Measurements from ENCODE around the gene MNX1. TPM values are rescaled to one million over a fixed set of nuclear protein-coding genes. Genes with fewer than 3 reads are reported as not detected.
A peak's percentile ranks its signal among the peaks of the same experiment; 100 is the strongest.

Gene MNX1
- total RNA-seq, 1 donor from 2014 or later = not detected

DNA sequence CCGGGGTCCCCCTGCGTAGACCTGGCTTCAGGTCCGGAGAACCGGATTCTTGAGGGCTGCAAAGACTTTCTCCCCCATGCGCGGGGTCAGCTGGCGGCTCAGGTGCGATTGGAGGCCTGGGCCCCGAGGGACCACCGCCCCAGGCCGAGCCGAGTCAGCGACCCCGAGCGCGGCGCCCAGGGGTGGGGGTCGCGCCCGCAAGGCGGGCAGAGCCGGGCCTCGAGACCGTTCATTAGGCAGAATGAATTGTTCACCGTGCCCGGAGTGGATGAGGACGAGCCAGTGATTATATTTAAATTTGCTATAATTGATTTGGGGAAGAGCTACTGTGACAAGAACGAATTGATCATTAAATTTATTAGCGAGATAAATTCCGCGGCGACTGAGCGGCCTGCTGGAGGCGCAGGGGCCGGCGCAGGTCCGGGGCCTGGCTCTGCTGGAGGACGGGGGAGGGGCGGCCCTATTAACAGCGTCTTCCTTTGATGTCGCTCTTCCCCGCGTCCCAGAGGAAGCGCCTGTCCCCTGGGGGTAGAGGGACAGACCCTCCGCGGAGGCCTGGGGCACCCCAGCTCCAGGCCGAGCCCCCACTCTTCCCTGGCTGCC is 7.5 kb downstream of the MNX1 start:
- no peak for DNase-seq

DNA sequence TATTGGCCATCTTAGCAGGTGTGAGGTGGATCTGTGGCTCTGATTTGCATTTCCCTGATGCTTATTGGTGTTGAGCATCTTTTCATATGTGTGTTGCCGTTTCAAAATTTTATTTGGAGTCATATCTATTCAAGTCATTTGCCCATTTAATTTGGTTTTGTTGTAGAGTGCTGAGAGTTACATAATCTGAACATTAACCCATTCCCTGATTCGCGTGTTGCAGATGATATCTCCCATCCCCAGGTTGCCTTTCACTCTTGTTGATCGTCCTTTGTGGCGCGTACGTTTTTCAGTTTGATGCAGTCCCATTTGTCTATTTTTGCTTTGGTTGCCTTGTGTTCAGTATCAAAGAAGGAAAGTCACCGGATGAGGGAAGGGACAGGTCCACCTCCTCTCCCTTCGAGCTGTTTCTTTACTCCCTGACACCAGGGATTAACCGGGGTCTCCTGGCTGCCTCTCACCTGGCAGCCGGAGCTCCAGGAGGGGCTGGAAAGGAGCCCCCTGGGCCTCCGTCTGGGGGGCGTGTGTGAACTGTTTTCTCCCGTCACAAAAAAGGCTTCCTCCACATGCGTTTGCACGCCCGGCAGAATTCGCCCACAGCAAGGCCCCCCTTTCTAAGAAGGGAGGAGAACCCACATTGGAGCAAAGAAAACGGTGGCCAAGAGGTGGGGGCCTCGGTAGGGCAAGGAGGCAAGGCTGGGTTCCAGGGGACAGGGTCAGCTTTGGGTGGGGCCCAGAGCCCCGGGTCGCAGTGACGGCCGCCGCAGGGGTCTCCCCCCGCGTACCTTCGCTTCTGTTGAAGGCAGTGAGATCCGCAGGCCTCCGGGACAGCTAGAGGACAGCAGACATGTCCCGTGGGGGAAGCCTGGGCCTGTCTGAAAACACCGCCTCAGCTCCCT is 8.3 kb downstream of the MNX1 start:
- DNase-seq = no peak

DNA sequence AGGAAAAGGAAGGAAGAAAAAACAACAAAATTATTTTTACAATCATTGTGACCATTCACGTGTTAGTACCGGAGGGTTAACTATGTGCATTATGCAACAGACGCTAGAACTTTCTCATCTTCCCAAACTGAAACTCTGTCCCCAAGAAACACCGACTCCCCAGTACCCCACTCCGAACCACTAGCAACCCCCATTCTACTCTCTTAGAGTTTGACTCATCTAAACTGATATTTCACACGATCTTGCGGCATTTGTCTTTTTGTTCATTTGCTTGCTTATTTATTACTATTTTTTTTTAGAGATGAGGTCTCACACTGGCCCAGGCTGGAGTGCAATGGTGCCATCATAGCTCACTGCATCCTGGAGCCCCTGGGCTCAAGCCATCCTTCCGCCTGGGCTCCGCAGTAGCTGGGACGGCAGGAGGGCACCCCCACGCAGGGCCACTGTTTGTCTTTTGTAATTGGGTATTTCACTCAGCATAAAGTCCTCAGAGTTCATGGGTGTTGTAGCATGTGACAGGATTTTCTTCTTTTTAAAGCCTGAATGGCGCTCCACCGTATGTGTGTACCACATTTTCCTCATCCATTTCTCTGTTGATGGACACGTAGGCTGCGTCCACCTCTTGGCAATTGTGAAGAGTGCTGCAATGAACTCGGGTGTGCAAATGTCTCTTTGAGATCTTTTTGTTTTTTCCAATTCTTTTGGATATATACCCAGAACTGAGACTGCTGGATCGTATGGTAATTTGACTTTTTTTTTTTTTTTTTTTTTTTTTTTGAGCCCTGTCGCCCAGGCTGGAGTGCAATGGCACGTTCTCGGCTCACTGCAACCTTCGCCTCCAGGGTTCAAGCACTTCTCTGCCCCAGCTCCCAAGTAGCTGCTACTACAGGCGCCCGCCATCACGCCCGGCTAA is 9.5 kb downstream of the MNX1 start:
- no peak for DNase-seq

DNA sequence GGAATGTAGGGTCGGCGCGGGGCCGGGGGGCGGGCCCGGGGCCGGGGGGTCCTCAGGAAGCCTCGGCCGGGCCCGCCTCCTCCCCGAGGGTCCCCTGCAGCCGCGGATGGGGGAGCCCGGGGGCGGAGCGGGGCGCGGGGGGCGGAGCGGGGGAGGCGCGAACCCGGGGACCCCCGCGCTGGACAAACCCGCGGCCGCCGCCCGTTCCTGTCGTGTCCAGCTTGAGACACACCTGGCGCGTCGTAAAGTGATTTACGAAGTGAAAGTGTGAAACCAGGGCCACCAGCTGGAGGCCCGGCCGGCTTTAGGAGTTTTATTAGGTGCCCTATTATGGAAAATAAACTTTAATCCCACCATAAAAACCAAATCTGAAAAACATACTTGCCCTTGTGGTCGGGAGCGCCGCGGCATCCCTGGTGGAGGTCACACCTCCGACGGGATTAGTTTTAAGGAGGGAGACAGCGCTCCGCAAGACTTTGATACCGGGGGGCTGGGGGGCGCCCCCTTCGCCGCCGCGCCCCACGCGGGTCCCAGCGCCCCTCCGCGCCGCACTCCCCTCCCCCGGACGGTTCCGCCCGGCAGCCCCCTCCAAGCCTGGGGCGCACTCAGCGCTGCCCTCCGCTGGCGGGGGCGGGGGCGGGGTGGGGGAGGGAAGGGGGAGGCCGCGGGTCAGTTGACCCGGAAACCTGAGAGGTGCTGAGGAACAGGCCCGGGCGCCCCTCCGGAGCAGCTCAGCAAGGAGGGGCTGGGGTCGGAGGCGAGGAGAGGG is 10.3 kb downstream of the MNX1 start:
- DNase-seq = no peak

DNA sequence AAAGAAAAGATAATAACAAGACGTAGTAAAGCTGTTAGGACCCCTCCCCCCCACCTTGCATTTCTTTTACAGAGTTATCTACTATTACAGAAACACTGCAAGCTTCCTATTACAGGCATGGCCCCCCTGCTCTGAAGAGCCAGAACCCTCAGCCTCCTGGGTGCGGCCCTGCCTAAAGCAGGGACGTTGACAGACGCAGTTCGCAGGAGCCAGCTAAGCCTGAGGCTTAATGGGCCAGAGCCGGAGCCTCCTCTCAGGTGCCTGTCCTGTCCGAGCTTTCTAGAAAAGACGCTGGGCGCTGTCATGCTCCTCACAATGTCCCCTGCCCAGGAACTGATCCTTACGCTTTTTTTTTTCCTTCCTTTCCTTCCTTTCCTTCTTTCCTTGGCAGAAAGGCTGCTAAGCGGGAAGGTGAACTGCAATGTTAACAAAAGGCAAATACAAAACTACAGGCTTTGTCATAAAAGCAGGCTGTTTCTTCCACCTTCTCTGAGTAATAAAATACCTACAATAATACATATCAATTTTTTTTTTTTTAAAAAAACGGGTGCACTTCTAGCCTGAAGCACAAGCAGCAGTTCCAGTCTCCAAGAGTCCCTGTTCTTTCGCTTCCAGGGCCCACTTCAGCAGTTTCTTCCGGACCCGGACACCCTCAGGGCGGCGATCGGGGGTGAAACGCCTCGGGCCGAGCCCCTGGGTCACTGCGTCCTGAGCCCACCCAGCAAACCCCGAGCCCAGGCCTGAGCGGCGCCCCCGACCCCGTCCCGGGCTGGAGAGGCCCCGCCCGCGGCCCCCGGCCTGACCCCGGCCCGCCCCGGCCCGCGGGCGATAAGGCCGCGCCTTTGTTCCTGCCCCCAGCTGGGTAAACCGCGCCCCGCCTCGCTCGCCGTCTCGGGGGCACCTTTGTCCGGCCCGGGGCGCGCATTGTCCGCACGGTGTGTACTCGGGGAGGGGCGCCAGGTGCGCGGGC is 11.2 kb downstream of the MNX1 start:
- no peak for DNase-seq

DNA sequence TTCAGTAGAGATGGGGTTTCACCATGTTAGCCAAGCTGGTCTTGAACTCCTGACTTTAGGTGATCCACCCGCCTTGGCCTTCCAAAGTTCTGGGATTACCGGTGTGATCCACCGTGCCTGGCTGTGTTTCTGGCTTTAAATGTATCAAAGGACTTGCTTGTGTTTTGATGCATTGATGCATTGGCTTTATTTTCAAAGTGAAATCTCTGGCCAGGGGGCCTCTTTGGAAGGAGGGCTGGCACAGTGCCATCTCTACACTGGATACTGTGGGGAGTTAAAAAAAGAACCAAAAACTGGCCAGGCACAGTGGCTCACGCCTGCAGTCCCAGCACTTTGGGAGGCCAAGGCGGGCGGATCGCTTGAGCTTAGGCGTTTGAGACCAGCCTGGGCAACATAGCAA is 16.0 kb downstream of the MNX1 start:
- DNase-seq = no peak

DNA sequence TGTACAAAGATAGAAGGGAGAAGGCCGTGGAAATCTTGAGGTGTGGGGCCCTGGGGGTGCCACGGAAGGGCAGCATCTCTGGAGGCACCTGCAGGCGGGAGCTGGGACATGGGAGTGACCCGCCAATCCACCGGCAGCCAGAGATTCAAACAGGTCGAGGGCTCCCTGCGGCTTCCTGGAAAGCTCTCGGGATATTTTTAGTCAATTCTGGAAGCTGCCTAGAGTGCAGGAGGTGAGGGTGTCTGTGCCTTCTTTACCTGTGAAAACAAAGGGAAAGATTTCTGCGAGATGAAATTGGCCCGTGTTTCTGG is 16.6 kb downstream of the MNX1 start:
- no peak for DNase-seq

DNA sequence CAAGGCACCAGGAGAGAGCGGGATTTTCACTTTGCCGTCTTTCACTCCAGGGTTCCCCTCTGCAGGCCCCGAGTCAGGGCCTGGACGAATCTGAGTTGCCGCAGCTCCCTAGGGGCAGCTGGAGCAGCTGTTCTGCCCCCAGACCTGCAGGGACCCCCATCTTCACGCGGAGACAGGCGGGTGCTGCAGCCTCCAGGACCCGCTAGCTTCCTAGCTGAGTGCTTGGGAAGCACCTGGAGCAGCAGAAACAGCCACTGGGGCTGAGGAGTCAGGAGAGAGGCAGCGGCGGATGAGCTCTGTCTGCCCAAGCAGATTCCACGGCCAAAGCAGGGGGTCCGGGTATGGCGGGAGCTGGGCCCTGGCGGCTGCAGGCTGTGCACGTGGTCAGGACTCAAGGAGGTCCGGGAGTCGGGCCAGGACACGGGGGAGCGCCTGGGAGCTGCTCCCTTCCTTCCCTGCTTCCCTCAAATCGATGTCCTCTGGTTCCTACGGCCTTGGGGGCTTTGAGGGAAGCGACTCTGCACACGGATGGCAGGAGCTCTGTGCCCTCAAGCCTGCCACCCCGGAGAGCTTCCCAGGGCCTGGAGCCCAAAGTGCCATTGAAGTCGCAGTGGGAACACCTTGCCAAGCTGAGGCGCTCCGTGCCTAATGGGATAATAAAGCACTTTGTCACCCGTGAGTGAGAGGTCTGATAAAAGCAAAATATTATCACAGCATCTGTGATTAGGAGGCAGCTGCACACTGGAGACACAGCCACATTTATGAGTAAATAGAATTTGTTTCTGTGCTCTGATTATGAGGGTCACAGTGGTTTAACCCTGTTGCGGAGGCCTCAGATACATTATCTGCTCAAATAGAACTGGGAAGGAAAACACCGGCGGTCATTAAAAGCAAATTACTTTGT is 17.2 kb downstream of the MNX1 start:
- no peak for DNase-seq

DNA sequence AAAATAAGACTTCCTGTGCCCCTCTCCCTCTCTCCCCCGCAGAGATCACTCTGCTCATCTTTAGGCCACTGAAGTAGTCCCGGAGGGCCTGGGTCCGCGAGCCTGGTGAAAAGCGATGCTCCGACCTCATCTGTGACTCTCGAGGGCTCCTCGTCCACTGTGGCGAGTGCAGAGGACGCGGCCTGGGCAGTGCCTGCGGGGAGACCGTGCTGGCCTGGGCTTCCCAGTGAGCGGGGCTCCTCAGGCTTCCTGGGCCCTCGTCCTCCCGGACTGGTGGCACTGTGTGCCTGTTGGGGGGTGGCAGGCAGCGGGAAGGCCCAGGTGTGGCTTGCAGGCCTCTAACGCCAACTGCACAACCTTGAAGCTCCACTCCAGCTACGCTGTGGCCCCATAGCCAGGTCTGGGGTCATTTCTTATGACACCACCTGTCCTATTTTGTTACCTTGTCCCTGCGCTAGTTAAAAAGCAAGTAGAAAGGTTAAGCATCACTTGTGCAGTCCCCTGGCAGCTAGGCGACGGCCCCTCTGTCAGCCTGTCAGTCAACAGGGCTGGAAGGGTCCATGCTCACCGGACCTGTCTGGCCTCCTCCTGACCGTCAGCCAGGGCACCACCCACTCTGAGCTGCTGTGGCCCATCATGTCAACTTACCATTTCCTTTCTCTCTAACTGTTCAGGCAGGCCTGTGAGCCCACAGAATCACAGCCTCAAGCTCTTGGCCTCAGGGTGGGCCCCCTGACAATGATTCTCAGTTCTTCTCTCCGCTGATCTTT is 20.5 kb downstream of the MNX1 start:
- no peak for DNase-seq

DNA sequence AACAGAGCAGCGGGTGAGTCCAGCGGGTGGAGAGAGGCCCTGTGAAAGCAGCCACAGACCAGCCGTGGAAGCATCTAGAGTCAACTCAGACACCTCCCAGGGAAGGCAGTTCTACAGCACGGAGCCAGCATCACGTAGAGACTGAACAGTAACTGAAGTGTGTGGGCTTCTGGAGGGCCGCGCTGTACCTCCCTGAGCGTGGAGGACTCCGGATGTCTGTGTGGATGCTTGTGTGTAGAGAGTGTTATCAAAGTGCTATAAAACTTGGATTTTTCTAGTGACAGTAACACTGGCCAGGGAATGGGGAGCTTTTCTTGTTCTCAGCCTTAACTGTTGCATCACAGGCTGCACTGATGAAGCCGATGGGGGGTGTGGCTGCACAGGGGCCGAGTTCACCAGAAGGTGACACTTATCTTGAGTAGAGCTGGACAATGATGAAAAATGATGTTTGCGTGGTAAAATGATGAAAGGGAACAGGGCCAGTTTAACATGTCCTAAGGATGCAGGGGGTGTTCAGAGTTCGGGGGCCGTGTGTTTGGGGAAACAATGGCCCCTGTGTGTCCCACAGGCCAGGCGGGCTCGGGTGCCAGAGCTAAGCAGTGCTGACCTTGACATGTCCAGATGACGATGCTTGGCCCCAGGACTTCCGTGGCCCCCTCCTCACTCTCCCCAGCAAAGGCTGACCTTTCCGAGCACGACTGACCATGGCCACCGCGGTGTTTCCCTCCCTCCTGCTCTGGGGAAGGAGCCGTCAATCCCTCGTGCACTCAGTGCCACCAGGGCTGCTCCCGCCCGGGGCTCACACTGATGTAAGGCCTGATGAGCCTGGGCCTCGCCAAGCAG is 21.9 kb downstream of the MNX1 start:
- no peak for DNase-seq

DNA sequence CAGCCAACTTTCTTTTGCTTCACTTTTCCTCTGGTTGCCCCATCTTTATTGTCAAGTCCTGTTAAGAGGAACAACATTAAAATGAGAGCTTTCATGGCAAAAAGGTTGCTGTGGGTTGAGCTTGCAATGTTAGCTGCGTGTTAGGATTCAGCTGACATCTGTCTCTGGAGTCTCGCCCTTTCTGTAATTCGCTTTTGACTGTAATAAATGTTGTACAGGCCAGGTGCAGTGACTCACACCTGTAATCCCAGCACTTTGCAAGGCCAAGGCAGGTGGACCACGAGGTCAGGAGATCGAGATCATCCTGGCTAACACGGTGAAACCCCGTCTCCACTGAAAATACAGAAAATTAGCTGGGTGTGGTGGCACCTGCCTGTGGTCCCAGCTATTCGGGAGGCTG is 24.1 kb downstream of the MNX1 start:
- no peak for DNase-seq

DNA sequence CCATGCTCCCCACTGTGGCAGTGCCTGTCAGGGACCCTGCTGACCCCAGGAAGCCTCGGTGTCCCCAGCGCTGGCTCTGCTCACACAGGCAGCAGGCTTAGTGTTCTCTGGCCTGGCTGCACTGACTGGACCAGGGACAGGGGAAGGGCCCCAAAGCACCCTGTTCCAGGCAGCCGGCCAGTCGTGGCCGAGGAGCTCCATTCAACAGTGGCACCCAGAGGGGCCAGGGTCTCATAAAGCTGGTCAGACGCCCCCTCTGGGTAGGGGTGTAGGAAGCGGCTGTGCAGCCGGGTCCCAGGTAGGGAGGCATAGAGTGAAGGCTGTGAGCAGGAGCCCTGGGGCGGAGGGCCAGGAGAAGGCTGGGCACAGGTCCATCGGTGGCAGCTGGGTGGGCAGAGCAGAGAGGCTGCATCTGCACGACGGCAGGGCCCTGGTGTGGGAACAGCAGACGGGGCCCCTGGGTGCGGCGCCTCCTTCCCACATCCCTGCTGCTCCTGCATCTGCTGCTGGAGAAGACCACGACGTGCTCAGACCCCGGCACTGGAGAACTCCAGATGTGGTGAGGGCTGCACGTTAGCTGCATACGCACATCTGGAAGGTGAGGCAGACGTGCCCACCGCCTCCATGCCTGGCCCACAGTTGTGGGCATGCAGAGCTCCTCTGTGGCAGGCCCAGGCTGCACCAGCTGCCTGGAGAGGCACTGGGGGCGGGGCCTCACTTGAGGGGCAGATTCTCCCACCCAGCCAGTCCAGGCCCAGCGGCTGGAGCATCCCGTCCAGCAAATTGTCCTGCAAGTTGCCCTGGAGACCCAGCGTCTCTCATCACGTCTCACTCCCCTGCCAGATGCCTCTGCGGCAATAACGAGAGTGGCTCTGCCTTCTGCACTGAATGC is 25.1 kb downstream of the MNX1 start:
- DNase-seq = no peak

DNA sequence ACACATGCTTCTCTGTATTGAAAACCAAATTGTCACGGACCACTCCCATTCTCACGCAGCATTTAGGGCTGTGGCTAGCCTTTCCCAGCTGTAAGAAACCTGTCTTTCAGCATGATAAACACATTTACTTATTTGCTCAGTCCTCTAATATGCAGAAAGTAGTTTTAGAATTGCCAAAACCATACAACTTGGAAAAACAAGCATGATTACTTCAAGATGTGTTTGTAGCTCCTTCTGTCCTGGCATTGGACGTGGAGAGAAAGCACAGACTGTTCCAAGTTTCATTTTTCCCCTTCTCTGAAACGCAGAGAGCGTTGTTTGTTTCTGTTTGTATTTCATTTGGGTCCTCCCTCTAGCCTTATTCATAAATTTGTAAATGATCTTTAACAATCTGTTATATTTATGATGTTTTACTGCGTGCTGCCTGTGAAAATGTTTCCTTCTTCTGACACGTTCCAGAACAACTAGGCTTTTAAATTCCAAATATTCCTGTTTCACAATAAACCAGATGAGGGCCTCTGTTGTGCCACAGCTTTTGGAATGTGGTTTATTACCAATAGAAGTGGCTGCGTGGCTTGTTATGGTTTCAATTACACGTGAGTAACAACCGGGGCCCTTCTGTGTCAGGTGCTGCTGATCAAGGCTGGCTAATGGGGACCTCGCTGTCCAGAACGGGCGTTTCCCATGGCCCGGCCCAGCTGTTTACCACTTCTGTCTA is 26.1 kb downstream of the MNX1 start:
- DNase-seq = peak; percentile 77

DNA sequence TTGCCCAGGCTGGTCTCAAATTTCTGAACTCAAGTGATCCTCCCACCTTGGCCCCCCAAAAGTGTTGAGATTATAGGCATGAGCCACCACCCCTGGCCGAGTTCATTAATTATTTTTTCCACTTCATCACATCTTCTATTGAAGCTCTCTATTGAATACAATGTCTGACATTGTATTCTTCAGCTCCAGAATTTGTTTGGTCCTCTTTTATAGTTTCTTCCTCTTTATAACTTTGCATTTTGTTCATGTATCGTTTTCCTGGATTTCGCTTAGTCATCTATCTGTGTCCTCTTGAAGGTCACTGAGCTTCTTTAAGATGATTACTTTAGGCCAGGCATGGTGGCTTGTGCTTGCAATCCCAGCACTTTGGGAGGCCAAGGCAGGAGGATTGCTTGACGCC is 30.8 kb downstream of the MNX1 start:
- DNase-seq = no peak

DNA sequence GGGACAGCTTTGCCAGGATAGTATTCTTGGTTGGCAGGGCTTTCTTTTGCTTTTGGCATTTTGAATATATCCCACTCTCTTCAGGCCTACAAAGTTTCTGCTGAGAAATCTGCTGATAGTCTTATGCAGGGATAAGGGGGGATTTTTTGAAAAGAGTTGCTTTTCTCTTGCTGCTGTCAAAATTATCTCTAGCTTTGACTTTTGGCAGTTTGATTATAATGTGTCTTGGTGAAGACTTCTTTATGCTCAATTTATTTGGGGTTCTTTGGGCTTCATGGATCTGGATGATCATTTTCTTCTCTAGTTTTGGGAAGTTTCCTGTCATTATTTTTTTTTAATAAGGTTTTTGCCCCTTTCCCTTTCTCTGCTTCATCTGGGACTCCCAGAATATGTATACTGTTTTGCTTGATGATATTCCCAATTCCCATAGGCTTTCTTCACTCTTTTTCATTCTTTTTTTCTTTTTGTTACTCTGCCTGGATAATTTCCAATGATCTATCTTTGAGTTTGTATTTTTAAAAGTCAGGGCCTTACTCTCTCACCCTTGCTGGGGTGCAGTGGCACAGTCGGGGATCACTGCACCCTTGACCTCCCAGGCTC is 31.4 kb downstream of the MNX1 start:
- no peak for DNase-seq

DNA sequence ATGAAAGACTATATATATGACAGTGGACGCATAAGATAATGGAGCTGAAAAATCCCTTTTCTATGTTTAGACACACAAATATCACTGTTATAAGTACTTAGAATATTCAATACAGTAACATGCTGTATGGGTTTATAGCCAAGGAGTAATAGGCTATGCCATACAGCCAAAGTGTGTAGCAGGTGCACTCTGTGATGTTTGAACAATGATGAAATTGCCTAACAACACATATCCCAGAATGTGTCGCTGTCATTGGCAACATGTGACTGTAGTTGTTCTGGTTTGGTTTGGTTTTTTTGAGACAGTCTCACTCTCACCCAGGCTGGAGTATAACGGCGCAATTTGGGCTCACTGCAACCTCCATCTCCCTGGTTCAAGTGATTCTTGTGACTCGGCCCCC is 34.8 kb downstream of the MNX1 start:
- no peak for DNase-seq

Data from tongue (tissue), 2 donors.